ENCODE data around the gene MRPS27.

DNA sequence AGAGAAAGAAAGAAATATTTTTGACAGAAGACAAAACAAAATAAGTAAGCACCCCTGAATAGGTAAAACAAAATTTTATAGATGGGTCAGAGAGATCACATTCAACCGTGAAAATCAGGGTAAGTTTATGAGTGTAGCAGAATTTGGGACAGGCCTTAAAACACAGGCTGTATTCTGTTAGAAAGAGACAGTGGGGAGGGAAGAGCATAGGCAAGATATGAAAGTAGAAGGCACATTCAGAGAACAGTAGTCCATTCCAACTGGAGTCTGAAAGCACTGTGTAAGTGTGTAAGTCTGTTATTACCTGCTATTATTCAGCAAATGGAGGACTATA is 38.6 kb downstream of the MRPS27 start:
- TF ChIP-seq CTCF (IDR thresholded peaks at IDR 0.05; ENCODE audit: low read depth, low read length, poor library complexity, severe bottlenecking) (no peak), EZH2phosphoT487 (IDR thresholded peaks at IDR 0.05; ENCODE audit: borderline replicate concordance, low read length) (no peak)

Measured in DOHH2 (cell line).